ENCODE data around the gene WDR37. TPM values are rescaled to one million over a fixed set of nuclear protein-coding genes. Genes with fewer than 3 reads are reported as not detected.

Gene WDR37, protein sequence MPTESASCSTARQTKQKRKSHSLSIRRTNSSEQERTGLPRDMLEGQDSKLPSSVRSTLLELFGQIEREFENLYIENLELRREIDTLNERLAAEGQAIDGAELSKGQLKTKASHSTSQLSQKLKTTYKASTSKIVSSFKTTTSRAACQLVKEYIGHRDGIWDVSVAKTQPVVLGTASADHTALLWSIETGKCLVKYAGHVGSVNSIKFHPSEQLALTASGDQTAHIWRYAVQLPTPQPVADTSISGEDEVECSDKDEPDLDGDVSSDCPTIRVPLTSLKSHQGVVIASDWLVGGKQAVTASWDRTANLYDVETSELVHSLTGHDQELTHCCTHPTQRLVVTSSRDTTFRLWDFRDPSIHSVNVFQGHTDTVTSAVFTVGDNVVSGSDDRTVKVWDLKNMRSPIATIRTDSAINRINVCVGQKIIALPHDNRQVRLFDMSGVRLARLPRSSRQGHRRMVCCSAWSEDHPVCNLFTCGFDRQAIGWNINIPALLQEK
- total RNA-seq (2022) (20.6 and 22.9 TPM in 2 replicates), Bru-seq, nascent RNA (percentile 77 among the genes with signal in this experiment), BruChase-seq, experiment 1, labeled RNA remaining after a 2-hour chase (percentile 77 among the genes with signal in this experiment), BruChase-seq, experiment 2, labeled RNA remaining after a 6-hour chase (percentile 73 among the genes with signal in this experiment)
- long read RNA-seq, full-length matches to known transcripts, result 3 of 22 reads
- long read RNA-seq, partial matches to known transcripts, result 5 of 22 reads
- long read RNA-seq, other reads (novel, unspliced or antisense), result 14 of 22 reads

DNA sequence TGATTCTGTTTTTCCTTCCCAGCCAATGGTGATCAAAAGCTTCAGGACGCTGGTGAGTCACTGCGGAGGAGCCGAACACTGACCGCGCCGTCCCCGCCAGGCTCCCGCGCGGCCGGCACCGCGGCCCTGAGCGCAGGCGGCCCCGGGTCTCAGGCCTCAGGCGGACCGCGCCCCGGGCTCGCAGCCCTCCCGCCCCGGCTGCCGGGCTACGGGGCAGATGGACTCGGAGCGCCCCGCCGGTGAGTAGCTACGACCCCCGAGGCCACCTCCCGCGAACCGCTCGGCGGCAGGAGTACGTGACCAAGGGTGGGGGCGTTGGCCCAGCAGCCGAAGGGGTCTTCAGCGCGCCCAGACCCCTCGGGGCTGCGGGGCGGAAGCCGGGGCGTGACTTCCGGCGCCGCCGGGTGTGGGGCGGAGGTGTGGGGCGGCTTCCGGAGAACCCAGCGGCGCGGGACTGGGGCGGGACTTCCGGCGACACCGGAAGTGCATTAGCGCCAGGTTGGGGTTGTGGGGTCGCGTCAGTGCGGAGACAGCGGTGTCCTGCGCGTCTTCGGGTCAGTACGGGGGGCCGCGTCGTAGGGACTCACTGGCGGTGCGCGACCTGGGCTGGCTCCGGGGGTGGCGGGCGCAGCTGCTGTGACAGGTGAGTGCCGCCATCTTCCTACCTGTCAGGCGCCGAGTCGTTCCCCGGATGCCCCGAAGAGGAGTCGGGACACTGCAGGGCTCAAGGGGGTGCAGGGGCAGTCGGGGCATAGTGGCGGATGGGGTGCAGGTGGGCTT lies at the start of gene WDR37:
Gene WDR37 (plus strand): TSS at position 60 of the 780 bp plus-strand sequence. CDS start 15,771 bp downstream, outside the sequence.
- no TSS peak for BruUV-seq (replicated peaks)
- H3K36me3 ChIP-seq (ENCODE audit: control insufficient read depth, insufficient read depth, low read length), result 0 out of 2 replicates have a peak, but pooled peaks cover 3% of the 10 kb centered on the region
- H3K27me3 ChIP-seq (replicated peaks; ENCODE audit: control insufficient read depth, insufficient read depth, low read length), result no peaks in the 10 kb centered on the region
- H3K4me1 ChIP-seq, result peaks cover 14% of the 10 kb centered on the region
- Mint-ChIP-seq H3K4me1 (ENCODE audit: low read depth, unreplicated experiment) (peaks cover 15% of the 10 kb centered on the region), H3K9me3 (ENCODE audit: unreplicated experiment) (no peaks in the 10 kb centered on the region), H3K27me3 (ENCODE audit: insufficient read depth, unreplicated experiment) (no peaks in the 10 kb centered on the region), H3K36me3 (ENCODE audit: insufficient read depth, unreplicated experiment) (peaks cover 57% of the 10 kb centered on the region), H3K4me3 (ENCODE audit: unreplicated experiment) (peak within 1 kb of the TSS; percentile 95), H3K27ac (ENCODE audit: unreplicated experiment) (peak within 1 kb of the TSS; percentile 96)
- peak within 1 kb of the TSS; percentile 99 for H3K4me3 ChIP-seq (ENCODE audit: low read depth, low read length)
- no peaks in the 10 kb centered on the region for H3K9me3 ChIP-seq
- TF ChIP-seq, protein P1, sequence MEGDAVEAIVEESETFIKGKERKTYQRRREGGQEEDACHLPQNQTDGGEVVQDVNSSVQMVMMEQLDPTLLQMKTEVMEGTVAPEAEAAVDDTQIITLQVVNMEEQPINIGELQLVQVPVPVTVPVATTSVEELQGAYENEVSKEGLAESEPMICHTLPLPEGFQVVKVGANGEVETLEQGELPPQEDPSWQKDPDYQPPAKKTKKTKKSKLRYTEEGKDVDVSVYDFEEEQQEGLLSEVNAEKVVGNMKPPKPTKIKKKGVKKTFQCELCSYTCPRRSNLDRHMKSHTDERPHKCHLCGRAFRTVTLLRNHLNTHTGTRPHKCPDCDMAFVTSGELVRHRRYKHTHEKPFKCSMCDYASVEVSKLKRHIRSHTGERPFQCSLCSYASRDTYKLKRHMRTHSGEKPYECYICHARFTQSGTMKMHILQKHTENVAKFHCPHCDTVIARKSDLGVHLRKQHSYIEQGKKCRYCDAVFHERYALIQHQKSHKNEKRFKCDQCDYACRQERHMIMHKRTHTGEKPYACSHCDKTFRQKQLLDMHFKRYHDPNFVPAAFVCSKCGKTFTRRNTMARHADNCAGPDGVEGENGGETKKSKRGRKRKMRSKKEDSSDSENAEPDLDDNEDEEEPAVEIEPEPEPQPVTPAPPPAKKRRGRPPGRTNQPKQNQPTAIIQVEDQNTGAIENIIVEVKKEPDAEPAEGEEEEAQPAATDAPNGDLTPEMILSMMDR (IDR thresholded peaks at IDR 0.05; ENCODE audit: insufficient read depth in 1 of 2, low read depth in 1 of 2, low read length in 1 of 2, severe bottlenecking in 1 of 2, unreplicated experiment in 1 of 2), result no peak
- POLR2A ChIA-PET, result interaction anchor here (1.0 kb wide), 1 partner anchor 125 kb away, joined by 3 read pairs; the partner anchor contains the start of gene LARP4B
- intact Hi-C loops (cut with micrococcal nuclease; ENCODE audit: unreplicated experiment), result no loop called here
- CTCF ChIA-PET, result interaction anchor here (0.7 kb wide), 2 partner anchors 9 to 1865 kb away, joined by 3 to 5 read pairs; no protein-coding TSS in a partner anchor
- peak; percentile 86 to 94 for DNase-seq

DNA sequence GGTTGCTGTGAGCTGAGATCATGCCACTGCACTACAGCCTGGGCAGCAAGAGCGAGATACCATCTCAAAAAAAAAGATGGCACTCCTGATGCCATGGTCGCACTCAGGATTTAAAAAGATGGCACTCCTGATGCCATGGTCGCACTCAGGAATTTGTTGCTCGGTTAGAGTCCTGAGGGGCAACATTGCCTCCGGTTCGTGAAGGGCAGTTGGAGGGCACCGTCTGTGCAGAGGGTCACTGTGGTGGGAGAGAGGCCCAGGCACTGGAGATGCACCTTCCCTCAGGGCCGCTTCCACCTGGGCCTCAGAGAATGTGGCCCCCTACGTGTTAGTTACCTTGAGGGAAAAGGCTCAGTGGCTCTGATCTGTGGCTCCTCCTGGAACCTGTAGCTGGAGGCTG lies 49.6 kb upstream of the WDR37 start:
- intact Hi-C loops (cut with micrococcal nuclease; ENCODE audit: unreplicated experiment), result no loop called here

More for the DNA sequence above, 49.6 kb upstream of the WDR37 start:
- Mint-ChIP-seq H3K27me3 (ENCODE audit: insufficient read depth, unreplicated experiment) (no peaks in the 10 kb centered on the region), H3K4me1 (ENCODE audit: low read depth, unreplicated experiment) (no peaks in the 10 kb centered on the region), H3K36me3 (ENCODE audit: insufficient read depth, unreplicated experiment) (peaks cover 100% of the 10 kb centered on the region), H3K9me3 (ENCODE audit: unreplicated experiment) (no peaks in the 10 kb centered on the region), H3K27ac (ENCODE audit: unreplicated experiment) (no peak overlapping the region), H3K4me3 (ENCODE audit: unreplicated experiment) (no peak overlapping the region)
- no peaks in the 10 kb centered on the region for H3K27me3 ChIP-seq (replicated peaks; ENCODE audit: control insufficient read depth, insufficient read depth, low read length)
- CTCF ChIA-PET, result no interaction called here
- no peak overlapping the region for H3K4me3 ChIP-seq (ENCODE audit: low read depth, low read length)
- peaks cover 20% of the 10 kb centered on the region for H3K36me3 ChIP-seq (ENCODE audit: control insufficient read depth, insufficient read depth, low read length)
- no TSS peak for BruUV-seq (replicated peaks)
- no peaks in the 10 kb centered on the region for H3K9me3 ChIP-seq
- DNase-seq, result peak in 1 of 2 experiments; percentile 27
- TF ChIP-seq, protein P1 (IDR thresholded peaks at IDR 0.05; ENCODE audit: insufficient read depth in 1 of 2, low read depth in 1 of 2, low read length in 1 of 2, severe bottlenecking in 1 of 2, unreplicated experiment in 1 of 2), result no peak
- no peaks in the 10 kb centered on the region for H3K4me1 ChIP-seq
- POLR2A ChIA-PET, result no interaction called here
